ENCODE data around the gene SLC39A13.

DNA sequence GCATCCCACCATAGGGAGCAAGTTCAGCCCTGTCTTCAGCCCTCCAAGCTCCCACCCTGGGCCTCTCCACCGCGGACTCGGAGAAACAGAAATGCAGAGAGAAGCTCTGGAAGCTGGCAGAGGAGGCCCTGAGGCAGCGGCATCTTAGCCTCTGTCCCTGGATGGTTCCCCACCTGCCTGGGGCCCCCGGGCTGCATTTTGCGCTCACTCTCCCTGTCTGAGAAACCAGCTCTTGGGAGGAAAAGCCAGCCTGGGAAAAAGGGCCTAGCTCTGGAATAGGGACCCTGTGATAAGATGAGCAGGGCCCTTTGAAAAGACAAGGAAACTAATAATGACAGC, 18.0 kb upstream of the SLC39A13 start:
- TF ChIP-seq, protein P1, sequence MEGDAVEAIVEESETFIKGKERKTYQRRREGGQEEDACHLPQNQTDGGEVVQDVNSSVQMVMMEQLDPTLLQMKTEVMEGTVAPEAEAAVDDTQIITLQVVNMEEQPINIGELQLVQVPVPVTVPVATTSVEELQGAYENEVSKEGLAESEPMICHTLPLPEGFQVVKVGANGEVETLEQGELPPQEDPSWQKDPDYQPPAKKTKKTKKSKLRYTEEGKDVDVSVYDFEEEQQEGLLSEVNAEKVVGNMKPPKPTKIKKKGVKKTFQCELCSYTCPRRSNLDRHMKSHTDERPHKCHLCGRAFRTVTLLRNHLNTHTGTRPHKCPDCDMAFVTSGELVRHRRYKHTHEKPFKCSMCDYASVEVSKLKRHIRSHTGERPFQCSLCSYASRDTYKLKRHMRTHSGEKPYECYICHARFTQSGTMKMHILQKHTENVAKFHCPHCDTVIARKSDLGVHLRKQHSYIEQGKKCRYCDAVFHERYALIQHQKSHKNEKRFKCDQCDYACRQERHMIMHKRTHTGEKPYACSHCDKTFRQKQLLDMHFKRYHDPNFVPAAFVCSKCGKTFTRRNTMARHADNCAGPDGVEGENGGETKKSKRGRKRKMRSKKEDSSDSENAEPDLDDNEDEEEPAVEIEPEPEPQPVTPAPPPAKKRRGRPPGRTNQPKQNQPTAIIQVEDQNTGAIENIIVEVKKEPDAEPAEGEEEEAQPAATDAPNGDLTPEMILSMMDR (IDR thresholded peaks at IDR 0.05; ENCODE audit: insufficient read depth, low read length, poor library complexity, severe bottlenecking): no peak
- no peak for TF ChIP-seq EZH2phosphoT487 (conservative IDR thresholded peaks at IDR 0.05; ENCODE audit: low read length)

Data from SU-DHL-6 (cell line).